NCI-H226 (cell line): Measurements from ENCODE around the gene FBXO40.

Experiments
- DNase-seq: peaks from one replicate; pipeline ENCODE4 v3.0.0-alpha.2; 2015

FBXO40 gene

GRCh38 chr3:121663171-121663847, 70.1 kb downstream of the FBXO40 start:
- no peak for DNase-seq

DNA sequence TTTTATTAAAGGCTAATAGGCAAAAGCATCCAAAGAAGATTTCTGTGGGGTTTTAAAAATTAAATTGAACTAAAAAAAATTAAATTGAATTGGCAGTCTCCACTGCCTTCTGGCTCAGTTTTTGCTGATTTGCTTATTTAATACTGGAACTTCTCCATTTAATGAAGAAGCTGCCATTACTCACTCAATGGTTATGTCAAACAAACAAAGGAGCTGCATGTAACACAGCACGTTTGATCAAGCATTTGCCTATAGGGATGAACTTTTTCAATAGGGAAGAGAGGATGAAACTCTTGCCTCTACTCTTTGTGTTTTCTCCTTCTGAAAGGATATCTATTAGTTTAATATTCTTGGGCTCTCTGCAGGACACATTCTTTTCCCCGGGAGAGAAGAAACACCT, 72.3 kb downstream of the FBXO40 start:
- DNase-seq: no peak

- DNase-seq: no peak
Measured at GRCh38 chr3:121667333-121667732, 74.2 kb downstream of the FBXO40 start.

GRCh38 chr3:121670676-121671075, 77.5 kb downstream of the FBXO40 start:
- DNase-seq: no peak

- DNase-seq: no peak
Measured at GRCh38 chr3:121677141-121677540, 84.0 kb downstream of the FBXO40 start.
